GM18520 (cell line): Measurements from ENCODE around the gene SPPL2A.
A peak's percentile ranks its signal among the peaks of the same experiment; 100 is the strongest.

Experiments
- ATAC-seq: cut with Tn5 transposase; IDR thresholded peaks from one replicate; pipeline ENCODE4 v1.9.1; 2021; ENCODE audit not compliant: unreplicated experiment

SPPL2A gene

GRCh38 chr15:50774450-50774849, 8.9 kb upstream of the SPPL2A start:
- ATAC-seq: no peak

- no peak for ATAC-seq
Observed at GRCh38 chr15:50773389-50773788, 7.9 kb upstream of the SPPL2A start.

- ATAC-seq: no peak
Observed at GRCh38 chr15:50767332-50767861, 1.9 kb upstream of the SPPL2A start.

GRCh38 chr15:50764461-50765194, 878 bp downstream of the SPPL2A start:
- ATAC-seq: peak; percentile 24

GRCh38 chr15:50758712-50759205, 6.7 kb downstream of the SPPL2A start:
- no peak for ATAC-seq

GRCh38 chr15:50753463-50753862, 12.0 kb downstream of the SPPL2A start:
- no peak for ATAC-seq

GRCh38 chr15:50751394-50751793, 14.1 kb downstream of the SPPL2A start:
- no peak for ATAC-seq

GRCh38 chr15:50750227-50750705, 15.2 kb downstream of the SPPL2A start:
- no peak for ATAC-seq

GRCh38 chr15:50747523-50747922, 18.0 kb downstream of the SPPL2A start:
- no peak for ATAC-seq

GRCh38 chr15:50744601-50745000, 20.9 kb downstream of the SPPL2A start:
- ATAC-seq: no peak

GRCh38 chr15:50740955-50741354, 24.6 kb downstream of the SPPL2A start:
- no peak for ATAC-seq

- no peak for ATAC-seq
Observed at GRCh38 chr15:50736823-50737222, 28.7 kb downstream of the SPPL2A start.

- no peak for ATAC-seq
Observed at GRCh38 chr15:50735156-50735555, 30.4 kb downstream of the SPPL2A start.

GRCh38 chr15:50726315-50726714, 39.2 kb downstream of the SPPL2A start:
- no peak for ATAC-seq

- no peak for ATAC-seq
Observed at GRCh38 chr15:50718700-50719125, 46.8 kb downstream of the SPPL2A start.

- ATAC-seq: no peak
Observed at GRCh38 chr15:50712018-50712417, 53.5 kb downstream of the SPPL2A start.

GRCh38 chr15:50710585-50710984, 54.9 kb downstream of the SPPL2A start:
- no peak for ATAC-seq

- no peak for ATAC-seq
Observed at GRCh38 chr15:50707878-50708427, 57.6 kb downstream of the SPPL2A start.

- ATAC-seq: no peak
Observed at GRCh38 chr15:50702762-50703334, 62.7 kb downstream of the SPPL2A start.

- no peak for ATAC-seq
Observed at GRCh38 chr15:50698101-50698500, 67.4 kb downstream of the SPPL2A start.

GRCh38 chr15:50697109-50697797, 68.3 kb downstream of the SPPL2A start:
- ATAC-seq: no peak
